Neural cell (in vitro differentiated cells): ENCODE measurements around the gene TPM2. TPM values are rescaled to one million over a fixed set of nuclear protein-coding genes. Genes with fewer than 3 reads are reported as not detected.

Source experiments
- H2AFZ ChIP-seq: fragments of 200-600, 300-800 bp; sonication (generic), shearing (Covaris generic); 2 replicates; pipeline ENCODE4 v1.6.0; 2014; ENCODE audit warnings: low read depth, mild to moderate bottlenecking, antibody characterized with exemption, low read length, moderate library complexity
- H3F3A ChIP-seq: fragments of 200-600 bp; shearing (Covaris generic); 2 replicates; pipeline ENCODE4 v1.6.1; 2016; ENCODE audit warnings: mild to moderate bottlenecking, moderate library complexity, mixed read lengths, antibody characterized with exemption, low read length; ENCODE audit not compliant: insufficient read depth, poor library complexity, severe bottlenecking
- H3K27ac ChIP-seq: fragments of 200-600, 300-800 bp; sonication (generic), shearing (Covaris generic); 2 replicates; pipeline ENCODE4 v1.5.1; 2014; ENCODE audit warnings: mild to moderate bottlenecking, low read length, moderate library complexity
- H3K27me3 ChIP-seq: fragments of 300-800, 200-600 bp; sonication (generic), shearing (Covaris generic); 2 replicates; pipeline ENCODE4 v1.6.0; 2014; ENCODE audit warnings: mild to moderate bottlenecking, low read depth, low read length, moderate library complexity; ENCODE audit not compliant: insufficient read depth
- H3K36me3 ChIP-seq: fragments of 300-800, 200-600 bp; sonication (generic), shearing (Covaris generic); 2 replicates; pipeline ENCODE4 v1.5.1; 2014; ENCODE audit warnings: mild to moderate bottlenecking, antibody characterized with exemption, low read length, moderate library complexity; ENCODE audit not compliant: insufficient read depth
- H3K4me2 ChIP-seq: fragments of 300-800, 200-600 bp; sonication (generic), shearing (Covaris generic); 2 replicates; pipeline ENCODE4 v1.6.0; 2014; ENCODE audit warnings: mild to moderate bottlenecking, low read length
- H3K4me3 ChIP-seq: fragments of 300-800, 200-600 bp; sonication (generic), shearing (Covaris generic); 2 replicates; pipeline ENCODE4 v1.5.1; 2014; ENCODE audit warnings: mild to moderate bottlenecking, low read length, moderate library complexity
- H3K79me2 ChIP-seq: fragments of 200-600 bp; shearing (Covaris generic); replicated peaks from 2 replicates; pipeline ENCODE4 v1.6.0; 2014; ENCODE audit warnings: mild to moderate bottlenecking, low read length, moderate library complexity; ENCODE audit not compliant: insufficient read depth
- H3K9ac ChIP-seq: fragments of 300-800, 200-600 bp; sonication (generic), shearing (Covaris generic); 2 replicates; pipeline ENCODE4 v1.6.1; 2016; ENCODE audit warnings: mild to moderate bottlenecking, low read length, mixed read lengths
- H3K9me2 ChIP-seq: fragments of 200-600 bp; shearing (Covaris generic); 2 replicates; pipeline ENCODE4 v1.6.1; 2016; ENCODE audit warnings: mild to moderate bottlenecking, low read length, mixed read lengths; ENCODE audit not compliant: insufficient read depth
- H3K9me3 ChIP-seq: fragments of 200-600, 300-800 bp; sonication (generic), shearing (Covaris generic); 2 replicates; pipeline ENCODE4 v1.6.1; 2016; ENCODE audit warnings: mild to moderate bottlenecking, mixed run types, low read length, moderate library complexity, mixed read lengths
- H4K20me1 ChIP-seq: fragments of 200-600 bp; shearing (Covaris generic); 2 replicates; pipeline ENCODE4 v1.6.1; 2016; ENCODE audit warnings: mild to moderate bottlenecking, mixed run types; ENCODE audit not compliant: insufficient read depth
- CTCF ChIP-seq: fragments of 450-650 bp; IDR thresholded peaks from 2 replicates; pipeline ENCODE4 v1.5.1; 2014; ENCODE audit warnings: antibody characterized with exemption, mild to moderate bottlenecking, moderate library complexity; ENCODE audit not compliant: poor library complexity, severe bottlenecking
- EP300 ChIP-seq: fragments of 450-650 bp; conservative IDR thresholded peaks from 2 replicates; pipeline ENCODE4 v1.6.1; 2014; ENCODE audit warnings: antibody characterized with exemption, mild to moderate bottlenecking, moderate library complexity; ENCODE audit not compliant: poor library complexity, severe bottlenecking
- EZH2 ChIP-seq: fragments of 200-600, 300-800 bp; shearing (Covaris generic), sonication (generic); IDR thresholded peaks from 2 replicates; pipeline ENCODE4 v1.6.1; 2014; ENCODE audit warnings: antibody characterized with exemption, low read length, borderline replicate concordance, mild to moderate bottlenecking; ENCODE audit not compliant: insufficient read depth, poor library complexity, severe bottlenecking
- MXI1 ChIP-seq: fragments of 450-650 bp; conservative IDR thresholded peaks from 2 replicates; pipeline ENCODE4 v1.6.1; 2014; ENCODE audit warnings: antibody characterized with exemption, mild to moderate bottlenecking; ENCODE audit not compliant: poor library complexity, severe bottlenecking
- POLR2AphosphoS5 ChIP-seq: IDR thresholded peaks from 2 replicates; pipeline ENCODE4 v1.6.1; 2012
- RAD21 ChIP-seq: fragments of 450-650 bp; conservative IDR thresholded peaks from 2 replicates; pipeline ENCODE4 v1.6.1; 2014; ENCODE audit warnings: antibody characterized with exemption, mild to moderate bottlenecking, moderate library complexity
- REST ChIP-seq: IDR thresholded peaks from 2 replicates; pipeline ENCODE4 v1.6.1; 2012; ENCODE audit warnings: borderline replicate concordance
- SMC3 ChIP-seq: fragments of 450-650 bp; conservative IDR thresholded peaks from 2 replicates; pipeline ENCODE4 v1.6.1; 2014; ENCODE audit warnings: antibody characterized with exemption, mild to moderate bottlenecking, moderate library complexity; ENCODE audit not compliant: poor library complexity
- TAF1 ChIP-seq: IDR thresholded peaks from 2 replicates; pipeline ENCODE4 v1.6.1; 2012; ENCODE audit warnings: low read depth
- polyA plus RNA-seq: library from polyadenylated mRNA; depleted of rRNA; stranded (reverse); fragments of >200 nt; gene quantifications from 2 replicates; pipeline ENCODE4 v1.2.3, GENCODE V29; 2014

TPM2 gene
- polyA plus RNA-seq, 1 donor from 2014 or later = not detected

- no peaks in the 10 kb centered on the region for H4K20me1 ChIP-seq
- peak within 1 kb of the TSS; percentile 78 for H3K4me2 ChIP-seq
- no peaks in the 10 kb centered on the region for H3K9me3 ChIP-seq
- H3F3A ChIP-seq = no peaks in the 10 kb centered on the region
- H3K27ac ChIP-seq = peak within 1 kb of the TSS; percentile 97
- peaks cover 8% of the 10 kb centered on the region for H3K36me3 ChIP-seq
- peaks cover 6% of the 10 kb centered on the region for H3K79me2 ChIP-seq
- peak within 1 kb of the TSS; percentile 97 for H3K9ac ChIP-seq
- no peaks in the 10 kb centered on the region for H3K27me3 ChIP-seq
- peak within 1 kb of the TSS; percentile 80 for H3K4me3 ChIP-seq
- TF ChIP-seq RAD21 (peak; percentile 75), SMC3 (peak; percentile 72), EZH2 (no peak), TAF1 (peak; percentile 34), POLR2AphosphoS5 (peak; percentile 83), CTCF (peak; percentile 96), MXI1 (no peak), REST (peak; percentile 66), EP300 (peak; percentile 54)
- peak within 1 kb of the TSS; percentile 88 for H2AFZ ChIP-seq
- H3K9me2 ChIP-seq = no peaks in the 10 kb centered on the region
These were observed 31.4 kb downstream of the TPM2 start, which contains the start of gene CCDC107 for GRCh38 chr9:35658137-35658967. TSS of gene CCDC107 (plus strand) at chr9:35658292. CDS start at chr9:35658380, 88 bp downstream.

GRCh38 chr9:35657546-35658136, 32.1 kb downstream of the TPM2 start, which contains the start of gene RMRP:
TSS of gene RMRP (minus strand) at chr9:35658019.
- Histone ChIP-seq H3K27ac (peak within 1 kb of the TSS; percentile 97), H3K9ac (peak within 1 kb of the TSS; percentile 97), H3K9me2 (no peaks in the 10 kb centered on the region), H4K20me1 (no peaks in the 10 kb centered on the region), H3F3A (no peaks in the 10 kb centered on the region), H3K79me2 (peaks cover 6% of the 10 kb centered on the region), H2AFZ (peak within 1 kb of the TSS; percentile 88), H3K4me2 (peak within 1 kb of the TSS; percentile 78), H3K4me3 (peak within 1 kb of the TSS; percentile 80), H3K36me3 (peaks cover 8% of the 10 kb centered on the region), H3K27me3 (no peaks in the 10 kb centered on the region), H3K9me3 (no peaks in the 10 kb centered on the region)
- no peak for TF ChIP-seq TAF1
- peak; percentile 65 for TF ChIP-seq CTCF
- peak; percentile 96 for TF ChIP-seq MXI1
- peak; percentile 41 for TF ChIP-seq RAD21
- no peak for TF ChIP-seq EZH2
- TF ChIP-seq REST = peak; percentile 48
- TF ChIP-seq EP300 = peak; percentile 61
- peak; percentile 49 for TF ChIP-seq SMC3
- peak; percentile 76 for TF ChIP-seq POLR2AphosphoS5
